IPS-15b (cell line): ENCODE results near the gene CYB5A.
"Not testable (repeated sequence)": the region's sequence is repeated elsewhere in the genome, so short reads cannot be mapped to it uniquely, and the experiment has no call there.

Experiments used
- H3K27me3 ChIP-seq: one replicate; pipeline ENCODE4 v1.6.1; 2013; ENCODE audit warnings: low read length; ENCODE audit not compliant: control insufficient read depth, insufficient read depth
- H3K36me3 ChIP-seq: one replicate; pipeline ENCODE4 v1.6.1; 2013; ENCODE audit warnings: low read length; ENCODE audit not compliant: control insufficient read depth, insufficient read depth
- H3K4me1 ChIP-seq: one replicate; pipeline ENCODE4 v1.6.1; 2013; ENCODE audit warnings: mild to moderate bottlenecking, low read length; ENCODE audit not compliant: control insufficient read depth, insufficient read depth
- H3K4me3 ChIP-seq: one replicate; pipeline ENCODE4 v1.5.1; 2013; ENCODE audit warnings: low read depth, low read length
- H3K9ac ChIP-seq: one replicate; pipeline ENCODE4 v1.6.1; 2013; ENCODE audit warnings: low read depth, mild to moderate bottlenecking, low read length
- H3K9me3 ChIP-seq: one replicate; pipeline ENCODE4 v1.6.1; 2013; ENCODE audit warnings: mild to moderate bottlenecking, low read length; ENCODE audit not compliant: control insufficient read depth, insufficient read depth

The CYB5A gene

GRCh38 chr18:74291771-74292540, at the start of gene CYB5A:
CYB5A (minus strand) TSS chr18:74291963; CDS start chr18:74291875, 88 bp downstream.
- Histone ChIP-seq H3K27me3 (peaks cover 3% of the 10 kb centered on the region), H3K9me3 (no peaks in the 10 kb centered on the region), H3K9ac (peak within 1 kb of the TSS; percentile 54), H3K36me3 (no peaks in the 10 kb centered on the region), H3K4me1 (no peaks in the 10 kb centered on the region), H3K4me3 (peak within 1 kb of the TSS; percentile 96)

GRCh38 chr18:74337912-74338309, 46.1 kb upstream of the CYB5A start:
- H3K9me3 ChIP-seq, result no peaks in the 10 kb centered on the region
- no peaks in the 10 kb centered on the region for H3K27me3 ChIP-seq
- peaks cover 5% of the 10 kb centered on the region for H3K4me1 ChIP-seq
- H3K9ac ChIP-seq, result no peak overlapping the region
- H3K4me3 ChIP-seq, result no peak overlapping the region
- H3K36me3 ChIP-seq, result no peaks in the 10 kb centered on the region

GRCh38 chr18:74337155-74337911, 45.6 kb upstream of the CYB5A start:
- H3K27me3 ChIP-seq, result no peaks in the 10 kb centered on the region
- no peaks in the 10 kb centered on the region for H3K9me3 ChIP-seq
- H3K4me3 ChIP-seq, result no peak overlapping the region
- no peak overlapping the region for H3K9ac ChIP-seq
- no peaks in the 10 kb centered on the region for H3K36me3 ChIP-seq
- H3K4me1 ChIP-seq, result peaks cover 5% of the 10 kb centered on the region

GRCh38 chr18:74336656-74337055, 44.9 kb upstream of the CYB5A start:
- no peaks in the 10 kb centered on the region for H3K36me3 ChIP-seq

GRCh38 chr18:74334242-74334893, 42.6 kb upstream of the CYB5A start:
- Histone ChIP-seq H3K27me3 (no peaks in the 10 kb centered on the region), H3K9ac (no peak overlapping the region), H3K9me3 (no peaks in the 10 kb centered on the region), H3K4me3 (no peak overlapping the region), H3K4me1 (peaks cover 5% of the 10 kb centered on the region), H3K36me3 (no peaks in the 10 kb centered on the region)

More at GRCh38 chr18:74336656-74337055, 44.9 kb upstream of the CYB5A start:
- no peaks in the 10 kb centered on the region for H3K9me3 ChIP-seq
- no peak overlapping the region for H3K4me3 ChIP-seq
- H3K9ac ChIP-seq, result no peak overlapping the region
- H3K27me3 ChIP-seq, result no peaks in the 10 kb centered on the region
- peaks cover 5% of the 10 kb centered on the region for H3K4me1 ChIP-seq

- Histone ChIP-seq H3K9ac (no peak overlapping the region), H3K4me1 (peaks cover 5% of the 10 kb centered on the region), H3K36me3 (no peaks in the 10 kb centered on the region), H3K27me3 (no peaks in the 10 kb centered on the region), H3K4me3 (no peak overlapping the region), H3K9me3 (no peaks in the 10 kb centered on the region)
These were observed 41.3 kb upstream of the CYB5A start for GRCh38 chr18:74333091-74333490.

GRCh38 chr18:74331404-74331803, 39.6 kb upstream of the CYB5A start:
- H3K4me1 ChIP-seq, result peaks cover 5% of the 10 kb centered on the region
- H3K9ac ChIP-seq, result no peak overlapping the region
- H3K9me3 ChIP-seq, result no peaks in the 10 kb centered on the region
- H3K4me3 ChIP-seq, result no peak overlapping the region
- no peaks in the 10 kb centered on the region for H3K27me3 ChIP-seq
- H3K36me3 ChIP-seq, result no peaks in the 10 kb centered on the region

GRCh38 chr18:74329688-74330205, 38.0 kb upstream of the CYB5A start:
- Histone ChIP-seq H3K36me3 (no peaks in the 10 kb centered on the region), H3K9me3 (no peaks in the 10 kb centered on the region), H3K4me3 (no peak overlapping the region), H3K9ac (no peak overlapping the region), H3K4me1 (peaks cover 5% of the 10 kb centered on the region), H3K27me3 (no peaks in the 10 kb centered on the region)

GRCh38 chr18:74328206-74328605, 36.4 kb upstream of the CYB5A start:
- Histone ChIP-seq H3K4me3 (no peak overlapping the region), H3K4me1 (no peaks in the 10 kb centered on the region), H3K27me3 (no peaks in the 10 kb centered on the region), H3K9ac (no peak overlapping the region), H3K9me3 (no peaks in the 10 kb centered on the region), H3K36me3 (no peaks in the 10 kb centered on the region)

- not testable (repeated sequence) for H3K36me3 ChIP-seq, H3K4me1 ChIP-seq, H3K27me3 ChIP-seq, H3K9ac ChIP-seq, H3K9me3 ChIP-seq, H3K4me3 ChIP-seq
These were observed 35.0 kb upstream of the CYB5A start for GRCh38 chr18:74326791-74327190.

GRCh38 chr18:74326231-74326630, 34.5 kb upstream of the CYB5A start:
- Histone ChIP-seq H3K36me3 (no peaks in the 10 kb centered on the region), H3K4me3 (no peak overlapping the region), H3K9ac (no peak overlapping the region), H3K27me3 (no peaks in the 10 kb centered on the region), H3K9me3 (no peaks in the 10 kb centered on the region), H3K4me1 (no peaks in the 10 kb centered on the region)
